ENCODE data around the gene OR2A14.

Gene OR2A14, protein sequence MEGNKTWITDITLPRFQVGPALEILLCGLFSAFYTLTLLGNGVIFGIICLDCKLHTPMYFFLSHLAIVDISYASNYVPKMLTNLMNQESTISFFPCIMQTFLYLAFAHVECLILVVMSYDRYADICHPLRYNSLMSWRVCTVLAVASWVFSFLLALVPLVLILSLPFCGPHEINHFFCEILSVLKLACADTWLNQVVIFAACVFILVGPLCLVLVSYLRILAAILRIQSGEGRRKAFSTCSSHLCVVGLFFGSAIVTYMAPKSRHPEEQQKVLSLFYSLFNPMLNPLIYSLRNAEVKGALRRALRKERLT

DNA sequence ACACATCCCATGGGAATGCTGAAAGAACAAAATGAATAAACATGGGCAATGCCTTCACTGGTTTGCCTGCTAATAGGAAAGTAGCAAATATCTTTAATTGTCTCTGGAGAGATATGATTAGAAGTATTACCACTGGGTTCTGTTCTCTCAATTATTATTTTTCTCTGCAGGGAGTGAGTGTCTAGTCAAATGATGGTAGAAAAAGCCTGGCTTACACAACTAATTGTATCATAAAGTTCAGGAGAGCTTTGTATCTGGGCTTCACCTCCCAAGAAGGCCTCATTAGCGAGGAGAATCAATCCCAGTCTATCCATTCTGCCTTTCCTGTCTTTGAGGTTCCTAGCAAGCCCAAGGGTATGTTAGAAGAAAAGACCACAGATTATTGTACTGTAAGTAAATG lies at the start of gene OR2A14:
Gene OR2A14, plus strand, starts transcription at position 301 of the 400 bp plus-strand sequence. CDS start 5,937 bp downstream, outside the sequence.
- Histone ChIP-seq H3K27me3 (ENCODE audit: control insufficient read depth, insufficient read depth, low read length) (no peaks in the 10 kb centered on the region), H3K4me3 (ENCODE audit: low read depth, low read length) (no peak within 1 kb of the TSS)

DNA sequence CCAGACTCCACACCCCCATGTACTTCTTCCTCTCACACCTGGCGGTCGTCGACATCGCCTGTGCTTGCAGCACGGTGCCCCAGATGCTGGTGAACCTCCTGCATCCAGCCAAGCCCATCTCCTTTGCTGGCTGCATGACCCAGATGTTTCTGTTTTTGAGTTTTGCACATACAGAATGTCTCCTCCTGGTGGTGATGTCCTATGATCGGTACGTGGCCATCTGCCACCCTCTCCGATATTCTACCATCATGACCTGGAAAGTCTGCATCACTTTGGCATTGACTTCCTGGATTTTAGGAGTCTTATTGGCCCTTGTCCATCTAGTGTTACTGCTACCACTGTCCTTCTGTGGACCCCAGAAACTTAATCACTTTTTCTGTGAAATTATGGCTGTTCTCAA lies 48.6 kb upstream of the OR2A14 start:
- H3K4me3 ChIP-seq (ENCODE audit: low read depth, low read length) = no peak overlapping the region
- no peaks in the 10 kb centered on the region for H3K4me1 ChIP-seq (ENCODE audit: control insufficient read depth, insufficient read depth, low read length)
- no peak overlapping the region for H3K9ac ChIP-seq (ENCODE audit: low read depth, low read length)
- no peaks in the 10 kb centered on the region for H3K27me3 ChIP-seq (ENCODE audit: control insufficient read depth, insufficient read depth, low read length)
- H3K36me3 ChIP-seq (ENCODE audit: control insufficient read depth, insufficient read depth, low read length) = no peaks in the 10 kb centered on the region
- H3K9me3 ChIP-seq (ENCODE audit: control insufficient read depth, insufficient read depth, low read length) = no peaks in the 10 kb centered on the region

More for the DNA sequence above, at the start of gene OR2A14:
- H3K4me1 ChIP-seq (ENCODE audit: control insufficient read depth, insufficient read depth, low read length) = no peaks in the 10 kb centered on the region
- no peaks in the 10 kb centered on the region for H3K36me3 ChIP-seq (ENCODE audit: control insufficient read depth, insufficient read depth, low read length)
- H3K9ac ChIP-seq (ENCODE audit: low read depth, low read length) = no peak within 1 kb of the TSS
- no peaks in the 10 kb centered on the region for H3K9me3 ChIP-seq (ENCODE audit: control insufficient read depth, insufficient read depth, low read length)

DNA sequence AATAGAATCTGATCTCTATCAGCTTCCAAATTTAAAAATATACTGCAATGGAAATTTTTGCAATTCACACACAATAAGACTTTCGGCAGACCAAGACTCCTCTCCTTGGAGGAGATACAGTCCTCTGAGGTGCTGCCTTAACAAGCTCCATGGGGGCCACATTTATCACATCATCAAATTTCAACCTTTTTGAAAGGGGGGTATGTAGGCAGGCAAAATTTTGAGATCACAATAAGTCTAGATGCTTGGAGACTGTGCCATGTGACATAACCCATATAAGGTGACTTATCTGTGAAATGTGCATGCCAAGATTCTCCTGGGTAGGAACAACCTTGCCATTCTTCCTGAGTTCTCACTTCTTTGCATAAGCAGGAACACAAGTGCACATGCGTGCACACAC lies 37.0 kb upstream of the OR2A14 start, which contains the start of gene OR2A12:
Gene OR2A12, plus strand, starts transcription at position 301 of the 400 bp plus-strand sequence. CDS start 8,830 bp downstream, outside the sequence.
- no peak within 1 kb of the TSS for H3K4me3 ChIP-seq (ENCODE audit: low read depth, low read length)
- no peaks in the 10 kb centered on the region for H3K9me3 ChIP-seq (ENCODE audit: control insufficient read depth, insufficient read depth, low read length)
- no peaks in the 10 kb centered on the region for H3K4me1 ChIP-seq (ENCODE audit: control insufficient read depth, insufficient read depth, low read length)
- H3K36me3 ChIP-seq (ENCODE audit: control insufficient read depth, insufficient read depth, low read length) = no peaks in the 10 kb centered on the region
- H3K9ac ChIP-seq (ENCODE audit: low read depth, low read length) = no peak within 1 kb of the TSS
- no peaks in the 10 kb centered on the region for H3K27me3 ChIP-seq (ENCODE audit: control insufficient read depth, insufficient read depth, low read length)

DNA sequence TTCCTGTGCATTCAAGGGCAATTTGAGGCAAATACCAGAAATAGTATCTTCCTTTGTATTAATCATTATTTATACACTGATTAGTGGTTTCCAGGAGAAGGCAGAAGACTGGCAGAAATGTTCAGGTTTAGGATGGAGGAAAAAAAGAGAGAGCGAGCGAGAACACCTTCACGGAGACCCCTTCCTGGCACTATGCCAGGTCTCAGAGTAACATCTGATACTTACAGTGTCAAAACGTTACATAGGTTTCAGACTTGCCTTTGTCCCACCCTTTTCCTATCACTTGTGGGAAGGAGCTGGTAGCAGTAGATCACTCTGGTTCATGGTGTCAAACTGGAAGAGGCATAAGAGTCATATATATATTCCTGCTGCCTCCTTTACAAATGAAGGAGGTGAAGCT lies 36.2 kb upstream of the OR2A14 start:
- Histone ChIP-seq H3K4me3 (ENCODE audit: low read depth, low read length) (no peak overlapping the region), H3K27me3 (ENCODE audit: control insufficient read depth, insufficient read depth, low read length) (no peaks in the 10 kb centered on the region), H3K9me3 (ENCODE audit: control insufficient read depth, insufficient read depth, low read length) (no peaks in the 10 kb centered on the region), H3K36me3 (ENCODE audit: control insufficient read depth, insufficient read depth, low read length) (no peaks in the 10 kb centered on the region), H3K9ac (ENCODE audit: low read depth, low read length) (no peak overlapping the region), H3K4me1 (ENCODE audit: control insufficient read depth, insufficient read depth, low read length) (no peaks in the 10 kb centered on the region)

DNA sequence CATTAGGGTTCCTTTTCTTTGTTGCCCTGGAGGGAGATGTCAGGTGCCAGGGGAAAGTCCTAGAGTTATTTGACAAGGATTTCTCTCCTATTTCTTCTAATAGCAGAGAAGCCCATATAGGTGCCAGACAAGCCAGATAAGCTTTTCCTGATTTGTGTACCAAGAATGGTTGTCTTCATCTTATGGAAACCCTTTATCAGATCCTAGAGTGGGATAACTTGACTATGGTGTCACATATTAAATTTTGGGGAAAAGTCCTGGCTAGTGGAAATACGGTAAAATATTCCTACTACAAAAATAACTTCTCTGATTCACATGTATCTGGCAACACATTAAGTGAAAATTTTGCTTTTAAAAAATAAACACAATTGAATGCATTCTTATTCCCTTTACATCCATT lies 35.7 kb upstream of the OR2A14 start:
- no peak overlapping the region for H3K9ac ChIP-seq (ENCODE audit: low read depth, low read length)
- no peak overlapping the region for H3K4me3 ChIP-seq (ENCODE audit: low read depth, low read length)
- no peaks in the 10 kb centered on the region for H3K36me3 ChIP-seq (ENCODE audit: control insufficient read depth, insufficient read depth, low read length)
- no peaks in the 10 kb centered on the region for H3K9me3 ChIP-seq (ENCODE audit: control insufficient read depth, insufficient read depth, low read length)
- no peaks in the 10 kb centered on the region for H3K27me3 ChIP-seq (ENCODE audit: control insufficient read depth, insufficient read depth, low read length)
- no peaks in the 10 kb centered on the region for H3K4me1 ChIP-seq (ENCODE audit: control insufficient read depth, insufficient read depth, low read length)

DNA sequence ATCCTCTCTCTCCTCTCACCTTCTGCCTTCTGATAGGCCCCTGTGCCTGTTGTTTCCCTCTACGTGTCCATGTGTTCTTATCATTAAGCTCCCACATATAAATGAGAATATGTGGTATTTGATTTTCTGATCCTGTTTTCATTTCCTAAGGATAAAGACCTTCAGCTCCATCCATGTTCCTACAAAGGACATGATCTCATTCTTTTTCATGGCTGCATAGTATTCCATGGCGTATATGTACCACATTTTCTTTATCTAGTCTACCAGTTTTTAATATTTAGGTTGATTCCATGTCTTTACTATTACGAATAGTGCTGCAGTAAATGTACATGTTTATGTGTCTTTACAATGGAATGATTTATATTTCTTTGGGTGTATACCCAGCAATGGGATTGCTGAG lies 32.3 kb upstream of the OR2A14 start:
- Histone ChIP-seq H3K9ac (ENCODE audit: low read depth, low read length) (no peak overlapping the region), H3K9me3 (ENCODE audit: control insufficient read depth, insufficient read depth, low read length) (no peaks in the 10 kb centered on the region), H3K4me3 (ENCODE audit: low read depth, low read length) (no peak overlapping the region), H3K27me3 (ENCODE audit: control insufficient read depth, insufficient read depth, low read length) (no peaks in the 10 kb centered on the region), H3K36me3 (ENCODE audit: control insufficient read depth, insufficient read depth, low read length) (no peaks in the 10 kb centered on the region), H3K4me1 (ENCODE audit: control insufficient read depth, insufficient read depth, low read length) (no peaks in the 10 kb centered on the region)

DNA sequence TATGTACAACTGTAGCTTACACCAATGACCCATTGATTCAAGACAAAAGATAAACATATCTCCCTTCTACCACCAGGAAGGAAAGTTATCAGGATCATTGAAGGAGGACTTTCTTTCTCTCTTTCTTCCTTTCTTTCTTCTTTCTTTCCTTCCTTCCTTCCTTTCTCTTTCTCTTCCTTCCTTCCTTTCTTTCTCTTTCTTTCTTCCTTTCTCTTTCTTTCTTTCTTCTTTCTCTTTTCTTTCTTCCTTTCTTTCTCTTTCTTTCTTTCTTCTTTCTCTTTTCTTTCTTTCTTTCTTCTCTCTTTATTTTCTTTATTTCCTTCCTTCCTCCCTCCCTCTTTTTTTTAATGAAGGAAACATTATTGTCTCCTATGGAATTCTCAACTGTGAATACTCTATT lies 24.2 kb upstream of the OR2A14 start:
- H3K4me3 ChIP-seq (ENCODE audit: low read depth, low read length) = no peak overlapping the region
- H3K27me3 ChIP-seq (ENCODE audit: control insufficient read depth, insufficient read depth, low read length) = no peaks in the 10 kb centered on the region
- H3K9ac ChIP-seq (ENCODE audit: low read depth, low read length) = no peak overlapping the region
- no peaks in the 10 kb centered on the region for H3K9me3 ChIP-seq (ENCODE audit: control insufficient read depth, insufficient read depth, low read length)
- no peaks in the 10 kb centered on the region for H3K36me3 ChIP-seq (ENCODE audit: control insufficient read depth, insufficient read depth, low read length)
- H3K4me1 ChIP-seq (ENCODE audit: control insufficient read depth, insufficient read depth, low read length) = no peaks in the 10 kb centered on the region

DNA sequence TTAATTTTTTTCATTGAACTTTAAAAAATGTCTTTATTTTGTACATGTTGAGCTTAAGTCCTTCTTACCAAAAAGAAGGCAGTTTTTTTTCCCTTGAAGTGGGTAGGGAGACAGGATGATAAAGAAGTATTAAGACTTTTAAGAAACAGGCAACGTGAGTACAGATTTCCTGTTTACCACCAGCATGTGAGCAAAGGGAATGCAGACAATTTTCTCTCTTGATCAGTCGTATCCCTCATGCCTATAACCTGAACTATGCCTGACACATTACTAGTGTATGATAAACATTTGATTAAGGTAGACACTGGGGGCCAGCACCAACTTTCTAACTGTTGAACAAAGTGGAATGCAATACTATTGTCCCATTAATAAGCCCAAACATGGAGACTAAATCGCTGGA lies 22.4 kb upstream of the OR2A14 start:
- no peaks in the 10 kb centered on the region for H3K27me3 ChIP-seq (ENCODE audit: control insufficient read depth, insufficient read depth, low read length)
- no peak overlapping the region for H3K9ac ChIP-seq (ENCODE audit: low read depth, low read length)
- H3K36me3 ChIP-seq (ENCODE audit: control insufficient read depth, insufficient read depth, low read length) = no peaks in the 10 kb centered on the region
- H3K4me1 ChIP-seq (ENCODE audit: control insufficient read depth, insufficient read depth, low read length) = no peaks in the 10 kb centered on the region
- no peaks in the 10 kb centered on the region for H3K9me3 ChIP-seq (ENCODE audit: control insufficient read depth, insufficient read depth, low read length)
- no peak overlapping the region for H3K4me3 ChIP-seq (ENCODE audit: low read depth, low read length)

DNA sequence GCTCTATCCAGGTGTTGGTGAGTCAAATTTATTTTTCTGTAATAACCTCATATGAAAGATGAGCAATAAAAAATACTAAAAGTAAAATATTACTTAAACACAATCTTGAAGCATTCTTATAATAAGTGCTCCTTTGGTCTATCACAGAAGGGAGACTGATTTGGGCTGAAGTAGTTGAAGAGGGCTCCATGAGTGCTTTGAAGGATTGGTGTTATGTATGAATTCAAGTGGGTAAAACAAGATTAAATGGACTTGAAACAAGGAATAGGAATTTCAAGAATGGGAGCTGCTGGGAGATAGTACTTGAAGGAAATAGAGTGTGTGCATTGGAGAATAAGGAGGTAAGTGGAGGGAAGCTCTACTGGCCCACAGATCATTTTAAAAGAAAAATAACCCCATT lies 20.9 kb upstream of the OR2A14 start:
- Histone ChIP-seq H3K4me3 (ENCODE audit: low read depth, low read length) (no peak overlapping the region), H3K36me3 (ENCODE audit: control insufficient read depth, insufficient read depth, low read length) (no peaks in the 10 kb centered on the region), H3K9ac (ENCODE audit: low read depth, low read length) (no peak overlapping the region), H3K9me3 (ENCODE audit: control insufficient read depth, insufficient read depth, low read length) (no peaks in the 10 kb centered on the region), H3K27me3 (ENCODE audit: control insufficient read depth, insufficient read depth, low read length) (no peaks in the 10 kb centered on the region), H3K4me1 (ENCODE audit: control insufficient read depth, insufficient read depth, low read length) (no peaks in the 10 kb centered on the region)

DNA sequence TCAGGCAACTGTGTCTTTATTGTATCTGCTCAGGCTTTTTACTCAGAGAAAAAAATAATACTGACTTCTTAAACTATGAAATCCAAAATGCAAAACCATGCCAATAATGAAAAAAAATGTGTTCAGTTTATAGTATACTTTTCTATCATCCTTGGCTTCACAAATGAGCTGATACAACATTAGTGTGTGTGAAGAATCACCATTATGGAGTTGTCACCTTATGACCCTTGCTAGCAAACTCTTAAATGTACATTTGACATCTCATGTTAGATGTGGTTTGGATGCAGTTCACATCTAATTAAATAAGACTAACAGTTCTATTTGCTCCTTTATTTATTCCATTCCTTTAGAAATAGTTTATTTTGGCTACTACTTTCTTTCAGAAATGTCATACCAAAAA lies 17.8 kb upstream of the OR2A14 start:
- Histone ChIP-seq H3K36me3 (ENCODE audit: control insufficient read depth, insufficient read depth, low read length) (no peaks in the 10 kb centered on the region), H3K9ac (ENCODE audit: low read depth, low read length) (no peak overlapping the region), H3K27me3 (ENCODE audit: control insufficient read depth, insufficient read depth, low read length) (no peaks in the 10 kb centered on the region), H3K4me1 (ENCODE audit: control insufficient read depth, insufficient read depth, low read length) (no peaks in the 10 kb centered on the region), H3K9me3 (ENCODE audit: control insufficient read depth, insufficient read depth, low read length) (no peaks in the 10 kb centered on the region), H3K4me3 (ENCODE audit: low read depth, low read length) (no peak overlapping the region)

DNA sequence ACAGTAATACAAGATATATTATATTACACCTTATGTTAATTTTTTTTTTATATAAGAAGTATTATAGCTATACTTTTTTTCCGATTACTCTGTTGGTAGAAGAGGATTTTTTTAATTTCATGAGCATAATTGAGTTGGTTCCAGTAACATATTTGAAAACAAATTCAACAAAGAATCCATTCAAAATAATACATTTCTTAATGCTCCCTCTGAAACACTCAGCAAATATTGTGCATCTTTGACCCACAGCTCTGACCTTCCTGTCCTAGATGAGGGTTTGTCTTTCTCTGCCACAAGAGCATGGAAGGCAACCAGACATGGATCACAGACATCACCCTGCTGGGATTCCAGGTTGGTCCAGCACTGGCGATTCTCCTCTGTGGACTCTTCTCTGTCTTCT lies 13.7 kb upstream of the OR2A14 start, which contains the start of gene OR2A2:
Gene OR2A2, plus strand, starts transcription at position 301 of the 400 bp plus-strand sequence. Its CDS starts 0 bp downstream, at position 301.
- Histone ChIP-seq H3K36me3 (ENCODE audit: control insufficient read depth, insufficient read depth, low read length) (no peaks in the 10 kb centered on the region), H3K9me3 (ENCODE audit: control insufficient read depth, insufficient read depth, low read length) (no peaks in the 10 kb centered on the region), H3K4me1 (ENCODE audit: control insufficient read depth, insufficient read depth, low read length) (no peaks in the 10 kb centered on the region), H3K4me3 (ENCODE audit: low read depth, low read length) (no peak within 1 kb of the TSS), H3K9ac (ENCODE audit: low read depth, low read length) (no peak within 1 kb of the TSS), H3K27me3 (ENCODE audit: control insufficient read depth, insufficient read depth, low read length) (no peaks in the 10 kb centered on the region)

DNA sequence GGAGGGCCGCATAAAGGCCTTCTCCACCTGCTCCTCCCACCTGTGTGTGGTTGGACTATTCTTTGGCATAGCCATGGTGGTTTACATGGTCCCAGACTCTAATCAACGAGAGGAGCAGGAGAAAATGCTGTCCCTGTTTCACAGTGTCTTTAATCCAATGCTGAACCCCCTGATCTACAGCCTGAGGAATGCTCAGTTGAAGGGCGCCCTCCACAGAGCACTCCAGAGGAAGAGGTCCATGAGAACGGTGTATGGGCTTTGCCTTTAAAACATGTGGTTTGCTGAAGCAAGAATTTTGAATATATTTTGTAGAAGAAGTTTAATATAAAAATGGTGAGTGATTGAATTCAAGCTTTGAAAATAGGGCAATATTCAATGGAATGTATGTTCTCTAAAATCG lies 12.7 kb upstream of the OR2A14 start:
- H3K36me3 ChIP-seq (ENCODE audit: control insufficient read depth, insufficient read depth, low read length) = no peaks in the 10 kb centered on the region
- H3K9ac ChIP-seq (ENCODE audit: low read depth, low read length) = no peak overlapping the region

More for the DNA sequence above, 12.7 kb upstream of the OR2A14 start:
- no peaks in the 10 kb centered on the region for H3K9me3 ChIP-seq (ENCODE audit: control insufficient read depth, insufficient read depth, low read length)
- H3K4me1 ChIP-seq (ENCODE audit: control insufficient read depth, insufficient read depth, low read length) = no peaks in the 10 kb centered on the region
- H3K27me3 ChIP-seq (ENCODE audit: control insufficient read depth, insufficient read depth, low read length) = no peaks in the 10 kb centered on the region
- H3K4me3 ChIP-seq (ENCODE audit: low read depth, low read length) = no peak overlapping the region

All from iPS-15b (cell line).